Calu3 (cell line): ENCODE results near the gene PLD3. TPM values are rescaled to one million over a fixed set of nuclear protein-coding genes. Genes with fewer than 3 reads are reported as not detected.

Experiments used
- BruUV-seq: library from RNA; stranded (reverse); fragments of 400-500 nt; replicated peaks from 2 replicates; lab custom pipeline; 2021; lab: Mats Ljungman, UMichigan
- CTCF ChIA-PET: fragments of 300-600 bp; sonication (Branson Sonifier 250); formaldehyde crosslinking; loops from one replicate; lab custom pipeline; 2022; ENCODE audit warnings: antibody characterized with exemption; lab: Charles Lee
- DNase-seq: peaks from one replicate; pipeline ENCODE4 v3.0.0; 2022
- H3K27ac Mint-ChIP-seq: one replicate; pipeline ENCODE4 v1.8.0; 2022; ENCODE audit warnings: mixed read lengths; ENCODE audit not compliant: unreplicated experiment
- H3K27me3 Mint-ChIP-seq: one replicate; pipeline ENCODE4 v1.8.0; 2022; ENCODE audit warnings: mixed read lengths; ENCODE audit not compliant: unreplicated experiment
- H3K36me3 Mint-ChIP-seq: one replicate; pipeline ENCODE4 v1.8.0; 2022; ENCODE audit warnings: mild to moderate bottlenecking, moderate library complexity, mixed read lengths; ENCODE audit not compliant: insufficient read depth, unreplicated experiment
- H3K4me1 Mint-ChIP-seq: one replicate; pipeline ENCODE4 v1.8.0; 2022; ENCODE audit warnings: mild to moderate bottlenecking, low read depth, mixed read lengths; ENCODE audit not compliant: unreplicated experiment
- H3K4me3 Mint-ChIP-seq: one replicate; pipeline ENCODE4 v1.8.0; 2022; ENCODE audit warnings: mild to moderate bottlenecking, low read depth, moderate library complexity, mixed read lengths; ENCODE audit not compliant: unreplicated experiment
- H3K9me3 Mint-ChIP-seq: one replicate; pipeline ENCODE4 v1.8.0; 2022; ENCODE audit warnings: low read depth, mixed read lengths; ENCODE audit not compliant: unreplicated experiment
- CTCF ChIP-seq: fragments of 200-600 bp; IDR thresholded peaks from one replicate; pipeline ENCODE4 v1.8.0; 2022; ENCODE audit warnings: antibody characterized with exemption; ENCODE audit not compliant: unreplicated experiment
- intact Hi-C: fragments of 100-400 bp; cut with micrococcal nuclease; formaldehyde crosslinking; loops from one replicate; pipeline ENCODE4 v1.10.0; 2022; ENCODE audit not compliant: unreplicated experiment
- total RNA-seq: library from RNA; stranded (reverse); gene quantifications from 2 replicates; pipeline ENCODE4 v1.2.3, GENCODE V29; 2022

The PLD3 gene
- total RNA-seq, 1 experiment from 2014 or later, result 184 TPM

- H3K4me3 Mint-ChIP-seq, result no peak overlapping the region
- BruUV-seq, result no TSS peak
- no peaks in the 10 kb centered on the region for H3K9me3 Mint-ChIP-seq
- intact Hi-C loops, result no loop called here
- H3K36me3 Mint-ChIP-seq, result peaks cover 4% of the 10 kb centered on the region
- CTCF ChIA-PET, result no interaction called here
- DNase-seq, result no peak
- no peak for TF ChIP-seq CTCF
- H3K27ac Mint-ChIP-seq, result no peak overlapping the region
- no peaks in the 10 kb centered on the region for H3K27me3 Mint-ChIP-seq
- H3K4me1 Mint-ChIP-seq, result no peaks in the 10 kb centered on the region
Observed at GRCh38 chr19:40312533-40312932, 36.0 kb upstream of the PLD3 start.

- H3K4me1 Mint-ChIP-seq, result no peaks in the 10 kb centered on the region
- intact Hi-C loops, result no loop called here
- H3K27ac Mint-ChIP-seq, result no peak overlapping the region
- BruUV-seq, result no TSS peak
- H3K36me3 Mint-ChIP-seq, result peaks cover 4% of the 10 kb centered on the region
- H3K27me3 Mint-ChIP-seq, result no peaks in the 10 kb centered on the region
- H3K4me3 Mint-ChIP-seq, result no peak overlapping the region
- CTCF ChIA-PET, result interaction anchor here (0.7 to 1.3 kb wide), 2 partner anchors 8 to 210 kb away, joined by 3 to 4 read pairs; no protein-coding TSS in a partner anchor
- TF ChIP-seq CTCF, result no peak
- no peaks in the 10 kb centered on the region for H3K9me3 Mint-ChIP-seq
- no peak for DNase-seq
Observed at GRCh38 chr19:40313229-40313983, 35.1 kb upstream of the PLD3 start.

DNA sequence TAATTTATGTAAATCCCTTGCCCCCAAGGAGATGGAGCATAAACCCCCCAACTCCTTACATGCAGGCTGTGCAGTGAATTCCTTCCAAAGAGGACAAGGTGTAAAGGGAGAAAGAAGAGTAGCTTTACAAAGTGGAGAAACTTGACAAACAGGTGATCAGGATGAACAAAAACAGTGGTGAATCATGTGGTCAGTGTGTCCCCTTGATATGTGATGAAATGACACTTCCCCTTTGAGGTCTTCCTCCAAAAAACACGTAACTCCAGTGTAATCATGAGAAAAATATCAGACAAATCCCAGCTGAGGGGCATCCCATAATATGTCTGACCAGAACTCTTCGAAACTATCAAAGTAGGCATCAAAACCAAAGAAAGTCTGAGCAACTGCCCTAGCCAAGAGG lies 33.8 kb upstream of the PLD3 start:
- Mint-ChIP-seq H3K4me3 (no peak overlapping the region), H3K27me3 (no peaks in the 10 kb centered on the region), H3K27ac (no peak overlapping the region), H3K4me1 (no peaks in the 10 kb centered on the region), H3K36me3 (peaks cover 4% of the 10 kb centered on the region), H3K9me3 (no peaks in the 10 kb centered on the region)
- intact Hi-C loops, result no loop called here
- CTCF ChIA-PET, result interaction anchor here (0.6 to 1.3 kb wide), 3 partner anchors 9 to 151 kb away, joined by 4 read pairs; no protein-coding TSS in a partner anchor
- TF ChIP-seq CTCF, result no peak
- BruUV-seq, result no TSS peak
- no peak for DNase-seq

DNA sequence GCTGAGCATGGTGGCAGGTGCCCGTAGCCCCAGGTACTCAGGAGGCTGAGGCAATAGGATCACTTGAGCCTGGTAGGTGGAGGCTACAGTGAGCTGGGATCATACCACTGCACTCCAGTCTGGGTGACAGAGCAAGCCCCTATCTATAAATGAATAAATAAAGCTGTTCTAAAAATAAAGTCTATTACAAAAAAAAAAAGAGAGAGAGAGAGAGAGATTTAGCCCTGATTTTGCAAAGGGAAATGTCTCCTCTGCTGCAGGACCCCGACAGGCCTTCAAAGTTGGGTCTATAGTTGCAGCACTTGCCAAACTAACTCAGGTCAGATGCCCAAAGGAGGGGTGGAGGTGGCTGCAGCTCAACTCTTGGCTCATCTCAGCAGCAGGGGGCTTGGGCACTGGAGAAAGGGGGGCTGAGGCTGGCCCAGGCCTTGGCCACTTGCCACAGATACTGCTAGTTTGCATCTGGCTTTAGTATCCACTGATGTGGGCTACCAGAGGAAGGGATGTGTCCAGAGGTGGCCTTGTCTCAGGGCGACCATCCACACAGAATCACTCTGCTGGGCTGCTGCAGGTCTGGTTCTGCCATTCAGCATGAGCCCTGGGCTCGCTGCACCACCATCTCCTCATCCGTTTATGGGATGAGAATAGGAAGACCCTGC lies 32.6 kb upstream of the PLD3 start:
- no peaks in the 10 kb centered on the region for H3K27me3 Mint-ChIP-seq
- CTCF ChIA-PET, result interaction anchor here (0.6 kb wide), 1 partner anchor 148 kb away, joined by 3 read pairs; no protein-coding TSS in a partner anchor
- no TSS peak for BruUV-seq
- no peak for TF ChIP-seq CTCF
- DNase-seq, result no peak
- peaks cover 4% of the 10 kb centered on the region for H3K36me3 Mint-ChIP-seq
- H3K9me3 Mint-ChIP-seq, result no peaks in the 10 kb centered on the region
- H3K4me3 Mint-ChIP-seq, result no peak overlapping the region
- no peak overlapping the region for H3K27ac Mint-ChIP-seq
- intact Hi-C loops, result no loop called here
- H3K4me1 Mint-ChIP-seq, result no peaks in the 10 kb centered on the region
